HCT116 (cell line): ENCODE measurements around the gene CMTM2. TPM values are rescaled to one million over a fixed set of nuclear protein-coding genes. Genes with fewer than 3 reads are reported as not detected.

ENCODE experiments used
- ATAC-seq: fragments of 200-7000 bp; cut with Tn5 transposase; 2 replicates; pipeline ENCODE4 v1.9.1; 2020; ENCODE audit warnings: mild to moderate bottlenecking, moderate library complexity
- BruUV-seq: library from RNA; stranded (reverse); fragments of 400-500 nt; replicated peaks from 2 replicates; lab custom pipeline; 2021; lab: Mats Ljungman, UMichigan
- CTCF ChIA-PET: fragments of 300-600 bp; sonication (Branson Sonifier 250); formaldehyde crosslinking; loops from one replicate; lab custom pipeline; 2021; ENCODE audit warnings: antibody characterized with exemption; lab: Charles Lee
- POLR2A ChIA-PET: fragments of 300-600, 350-600 bp; sonication (Branson Sonifier 250); formaldehyde crosslinking; loops from one replicate; lab custom pipeline; 2021; ENCODE audit warnings: antibody characterized with exemption; lab: Charles Lee
- RAD21 ChIA-PET, 2 experiments: fragments of 300-600 bp; sonication (Branson Sonifier 250); formaldehyde crosslinking; loops; one replicate each; lab custom pipeline; 2023; ENCODE audit warnings: low total read pairs in 2 of 2; ENCODE audit not compliant: uncharacterized antibody in 2 of 2, unreplicated experiment in 2 of 2, low non-redundant PET in 1 of 2; lab: Charles Lee
- DNase-seq: peaks from one replicate; pipeline ENCODE4 v3.0.0-alpha.2; 2010; ENCODE audit warnings: low read depth, low spot score
- H2AFZ ChIP-seq: fragments of 200-600 bp; shearing (Covaris generic), sonication (generic); 2 replicates; pipeline ENCODE4 v1.6.1; 2017; ENCODE audit warnings: low read depth, mixed run types, mixed read lengths, antibody characterized with exemption, low read length; ENCODE audit not compliant: poor library complexity, severe bottlenecking
- H3K27ac ChIP-seq: 2 replicates; pipeline ENCODE4 v1.5.1; 2012; ENCODE audit warnings: low read depth, low read length
- H3K27me3 ChIP-seq: fragments of 200-600 bp; sonication (generic); 2 replicates; pipeline ENCODE4 v1.6.1; 2016; ENCODE audit warnings: mixed run types, low read length, mixed read lengths; ENCODE audit not compliant: insufficient read depth
- H3K36me3 ChIP-seq, 2 experiments: fragments of 200-500 bp in 1 of 2; fragments of 200-600 bp in 1 of 2; sonication (Bioruptor generic) in 1 of 2; sonication (generic) in 1 of 2; 2 replicates each; pipeline versions ENCODE4 v1.5.1 to v1.6.1; 2014 to 2016; ENCODE audit warnings: low read length in 2 of 2, inconsistent platforms in 1 of 2, mixed read lengths in 1 of 2, mixed run types in 1 of 2; ENCODE audit not compliant: insufficient read depth in 2 of 2, control insufficient read depth in 1 of 2
- H3K4me1 ChIP-seq, 2 experiments: fragments of 200-600 bp in 1 of 2; sonication (generic) in 1 of 2; 2 replicates each; pipeline versions ENCODE4 v1.5.1 to v1.6.1; 2012 to 2017; ENCODE audit warnings: low read length in 2 of 2, inconsistent platforms in 1 of 2, mild to moderate bottlenecking in 1 of 2, mixed read lengths in 1 of 2, mixed run types in 1 of 2, moderate library complexity in 1 of 2; ENCODE audit not compliant: insufficient read depth in 2 of 2, control insufficient read depth in 1 of 2
- H3K4me2 ChIP-seq: fragments of 200-600 bp; sonication (generic); 2 replicates; pipeline ENCODE4 v1.6.1; 2017; ENCODE audit warnings: mixed run types, low read length, mixed read lengths
- H3K4me3 ChIP-seq, 2 experiments: fragments of 200-600 bp in 1 of 2; sonication (generic) in 1 of 2; replicated peaks in 1 of 2; 2 replicates each; pipeline ENCODE4 v1.5.1; 2011 to 2016; ENCODE audit warnings: low read length in 2 of 2, control low read depth in 1 of 2, low read depth in 1 of 2, mild to moderate bottlenecking in 1 of 2, mixed read lengths in 1 of 2, mixed run types in 1 of 2
- H3K79me2 ChIP-seq: fragments of 200-600 bp; sonication (generic); 2 replicates; pipeline ENCODE4 v1.6.1; 2017; ENCODE audit warnings: mild to moderate bottlenecking, mixed run types, low read length, moderate library complexity, mixed read lengths; ENCODE audit not compliant: insufficient read depth
- H3K9ac ChIP-seq: fragments of 200-600 bp; sonication (generic); 2 replicates; pipeline ENCODE4 v1.6.1; 2016; ENCODE audit warnings: low read length, mixed read lengths
- H3K9me2 ChIP-seq: fragments of 200-600 bp; sonication (generic), shearing (Covaris generic); 2 replicates; pipeline ENCODE4 v1.6.1; 2017; ENCODE audit warnings: mixed run types, mild to moderate bottlenecking, moderate library complexity; ENCODE audit not compliant: insufficient read depth
- H3K9me3 ChIP-seq, 2 experiments: fragments of 200-500 bp in 1 of 2; fragments of 200-600 bp in 1 of 2; sonication (Bioruptor generic) in 1 of 2; sonication (generic) in 1 of 2; 2 replicates each; pipeline ENCODE4 v1.6.1; 2014 to 2017; ENCODE audit warnings: low read length in 2 of 2, mixed read lengths in 2 of 2, inconsistent platforms in 1 of 2, low read depth in 1 of 2, mild to moderate bottlenecking in 1 of 2, mixed run types in 1 of 2, moderate library complexity in 1 of 2; ENCODE audit not compliant: control insufficient read depth in 1 of 2, insufficient read depth in 1 of 2
- H4K20me1 ChIP-seq: fragments of 200-600 bp; sonication (generic), shearing (Covaris generic); 2 replicates; pipeline ENCODE4 v1.6.1; 2017; ENCODE audit warnings: mixed run types, mild to moderate bottlenecking, moderate library complexity; ENCODE audit not compliant: insufficient read depth
- CBX3 ChIP-seq: IDR thresholded peaks from 2 replicates; pipeline ENCODE4 v1.6.1; 2012; ENCODE audit warnings: low read depth
- CEBPB ChIP-seq: IDR thresholded peaks from 2 replicates; pipeline ENCODE4 v1.6.1; 2012; ENCODE audit warnings: low read depth
- CTCF ChIP-seq, 3 experiments: fragments of 200-600 bp in 1 of 3; sonication (generic) in 1 of 3; IDR thresholded peaks in 2 of 3; conservative IDR thresholded peaks in 1 of 3; 2 replicates each; pipeline ENCODE4 v1.5.1; 2012 to 2017; ENCODE audit warnings: low read depth in 2 of 3, low read length in 2 of 3, antibody characterized with exemption in 1 of 3, borderline replicate concordance in 1 of 3, control low read depth in 1 of 3, mild to moderate bottlenecking in 1 of 3, mixed read lengths in 1 of 3, mixed run types in 1 of 3, moderate library complexity in 1 of 3; ENCODE audit not compliant: insufficient read depth in 1 of 3
- EGR1 ChIP-seq: IDR thresholded peaks from 2 replicates; pipeline ENCODE4 v1.6.1; 2012; ENCODE audit warnings: low read depth
- EZH2 ChIP-seq: fragments of 200-600 bp; sonication (generic); IDR thresholded peaks from 2 replicates; pipeline ENCODE4 v1.6.1; 2017; ENCODE audit warnings: antibody characterized with exemption, mixed run types
- FOSL1 ChIP-seq: IDR thresholded peaks from 2 replicates; pipeline ENCODE4 v1.6.1; 2012; ENCODE audit warnings: low read depth
- JUND ChIP-seq: IDR thresholded peaks from 2 replicates; pipeline ENCODE4 v1.6.1; 2012
- MAX ChIP-seq: IDR thresholded peaks from 2 replicates; pipeline ENCODE4 v1.6.1; 2012
- POLR2A ChIP-seq: IDR thresholded peaks from 2 replicates; pipeline ENCODE4 v1.7.0; 2011; ENCODE audit warnings: borderline replicate concordance; ENCODE audit not compliant: insufficient read depth, insufficient read length; ENCODE audit errors: extremely low read depth
- POLR2AphosphoS5 ChIP-seq: IDR thresholded peaks from 2 replicates; pipeline ENCODE4 v1.6.1; 2011; ENCODE audit warnings: mild to moderate bottlenecking, low read depth, low read length, moderate library complexity
- REST ChIP-seq: IDR thresholded peaks from 2 replicates; pipeline ENCODE4 v1.6.1; 2012; ENCODE audit warnings: low read depth
- SIN3A ChIP-seq: IDR thresholded peaks from 2 replicates; pipeline ENCODE4 v1.6.1; 2012; ENCODE audit warnings: low read depth
- SP1 ChIP-seq: IDR thresholded peaks from 2 replicates; pipeline ENCODE4 v1.6.1; 2012; ENCODE audit warnings: low read depth
- SRF ChIP-seq: IDR thresholded peaks from 2 replicates; pipeline ENCODE4 v1.6.1; 2012; ENCODE audit warnings: low read depth
- TCF7L2 ChIP-seq: IDR thresholded peaks from 2 replicates; pipeline ENCODE4 v1.7.0; 2011; ENCODE audit warnings: borderline replicate concordance, inconsistent platforms; ENCODE audit not compliant: insufficient read depth, insufficient read length; ENCODE audit errors: extremely low read depth
- YY1 ChIP-seq: IDR thresholded peaks from 2 replicates; pipeline ENCODE4 v1.6.1; 2011; ENCODE audit warnings: low read length, low read depth, moderate library complexity, mild to moderate bottlenecking; ENCODE audit not compliant: insufficient replicate concordance; ENCODE audit errors: extremely low read depth
- ZBTB33 ChIP-seq: IDR thresholded peaks from 2 replicates; pipeline ENCODE4 v1.6.1; 2011; ENCODE audit warnings: mild to moderate bottlenecking, low read length, moderate library complexity; ENCODE audit not compliant: insufficient replicate concordance; ENCODE audit errors: extremely low read depth
- ZNF274 ChIP-seq: fragments of 200-500 bp; sonication (Bioruptor generic); IDR thresholded peaks from 2 replicates; pipeline ENCODE4 v1.6.1; 2014; ENCODE audit warnings: mild to moderate bottlenecking, low read depth, low read length, inconsistent platforms
- intact Hi-C: fragments of 100-400 bp; cut with micrococcal nuclease; formaldehyde crosslinking; loops from 2 replicates; pipeline ENCODE4 v1.10.0; 2022
- total RNA-seq: library from RNA; stranded (reverse); gene quantifications from one replicate; pipeline ENCODE4 v1.2.1, GENCODE V29; 2021; ENCODE audit not compliant: unreplicated experiment

Gene CMTM2
- total RNA-seq, 1 experiment from 2014 or later = 0.42 TPM

GRCh38 chr16:66621973-66622372, 42.7 kb downstream of the CMTM2 start:
- H3K4me2 ChIP-seq = no peak overlapping the region
- ChIA-PET CTCF (no interaction called here), RAD21 (no interaction called here), POLR2A (no interaction called here)
- ATAC-seq = no peak
- intact Hi-C loops = no loop called here
- H2AFZ ChIP-seq = no peak overlapping the region
- DNase-seq = no peak
- H3K36me3 ChIP-seq = peaks cover 0 to 4% of the 10 kb centered on the region in 2 experiments; a peak in 1 of 4 replicates
- no peak overlapping the region for H3K4me3 ChIP-seq
- no peaks in the 10 kb centered on the region for H3K79me2 ChIP-seq
- peaks cover 23 to 33% of the 10 kb centered on the region in 2 experiments for H3K4me1 ChIP-seq
- H4K20me1 ChIP-seq = no peaks in the 10 kb centered on the region
- no TSS peak for BruUV-seq
- H3K9me2 ChIP-seq = no peaks in the 10 kb centered on the region
- H3K27ac ChIP-seq = no peak overlapping the region
- H3K27me3 ChIP-seq = no peaks in the 10 kb centered on the region
- TF ChIP-seq POLR2AphosphoS5 = no peak
- TF ChIP-seq ZBTB33 = no peak
- no peak for TF ChIP-seq YY1
- no peak for TF ChIP-seq REST
- TF ChIP-seq SIN3A = no peak
- TF ChIP-seq EGR1 = no peak
- no peak for TF ChIP-seq SP1
- TF ChIP-seq SRF = no peak
- no peak for TF ChIP-seq TCF7L2
- TF ChIP-seq FOSL1 = no peak
- TF ChIP-seq POLR2A = no peak
- no peak for TF ChIP-seq EZH2
- TF ChIP-seq JUND = no peak
- TF ChIP-seq CBX3 = no peak
- no peak for TF ChIP-seq MAX
- TF ChIP-seq CEBPB = no peak
- no peak for TF ChIP-seq ZNF274
- no peak for TF ChIP-seq CTCF (IDR thresholded peaks at IDR 0.05 in 2 of 3, conservative IDR thresholded peaks at IDR 0.05 in 1 of 3; ENCODE audit: borderline replicate concordance in 1 of 3, insufficient read depth in 1 of 3, low read depth in 2 of 3, low read length in 2 of 3)
- no peaks in the 10 kb centered on the region for H3K9me3 ChIP-seq
- no peak overlapping the region for H3K9ac ChIP-seq
